GM23338 (cell line): Measurements from ENCODE around the gene TRPM1. TPM values are rescaled to one million over a fixed set of nuclear protein-coding genes. Genes with fewer than 3 reads are reported as not detected.

Source experiments
- ATAC-seq: fragments of 200-7000 bp; cut with Tn5 transposase; 3 replicates; pipeline ENCODE4 v1.9.1; 2020
- DNase-seq: peaks from one replicate; pipeline ENCODE4 v3.0.0-alpha.2; 2015; ENCODE audit warnings: low spot score
- H2AFZ ChIP-seq: fragments of 200-600 bp; sonication (generic); 2 replicates; pipeline ENCODE4 v1.8.0; 2016; ENCODE audit warnings: antibody characterized with exemption, mild to moderate bottlenecking, moderate library complexity
- H3F3A ChIP-seq: fragments of 200-600 bp; sonication (generic); replicated peaks from 2 replicates; pipeline ENCODE4 v1.8.0; 2017; ENCODE audit warnings: antibody characterized with exemption, mixed run types, low read depth
- H3K27ac ChIP-seq: fragments of 200-600 bp; sonication (generic); 2 replicates; pipeline ENCODE4 v1.6.1; 2016; ENCODE audit warnings: low read depth
- H3K27me3 ChIP-seq: fragments of 200-600 bp; sonication (generic); 2 replicates; pipeline ENCODE4 v1.8.0; 2016; ENCODE audit warnings: mild to moderate bottlenecking, mixed run types, moderate library complexity; ENCODE audit not compliant: insufficient read depth
- H3K36me3 ChIP-seq: fragments of 200-600 bp; sonication (generic); 2 replicates; pipeline ENCODE4 v1.8.0; 2016; ENCODE audit warnings: mild to moderate bottlenecking; ENCODE audit not compliant: insufficient read depth
- H3K4me1 ChIP-seq: fragments of 200-600 bp; sonication (generic); 2 replicates; pipeline ENCODE4 v1.8.0; 2016; ENCODE audit warnings: mild to moderate bottlenecking, moderate library complexity; ENCODE audit not compliant: insufficient read depth
- H3K4me2 ChIP-seq: fragments of 200-600 bp; sonication (generic); 2 replicates; pipeline ENCODE4 v1.7.1; 2017; ENCODE audit warnings: mixed run types
- H3K4me3 ChIP-seq: fragments of 200-600 bp; sonication (generic); 2 replicates; pipeline ENCODE4 v1.6.1; 2016; ENCODE audit warnings: mixed run types
- H3K79me2 ChIP-seq: fragments of 200-600 bp; sonication (generic); replicated peaks from 2 replicates; pipeline ENCODE4 v1.8.0; 2017; ENCODE audit warnings: mild to moderate bottlenecking; ENCODE audit not compliant: insufficient read depth
- H3K9me2 ChIP-seq: fragments of 200-600 bp; sonication (generic); 2 replicates; pipeline ENCODE4 v1.8.0; 2017; ENCODE audit not compliant: insufficient read depth
- H4K20me1 ChIP-seq: fragments of 200-600 bp; sonication (generic); replicated peaks from 2 replicates; pipeline ENCODE4 v1.8.0; 2017; ENCODE audit warnings: mild to moderate bottlenecking; ENCODE audit not compliant: insufficient read depth
- H3K27ac Mint-ChIP-seq: 2 replicates; pipeline ENCODE4 v1.8.0; 2020; ENCODE audit warnings: inconsistent platforms, mild to moderate bottlenecking, moderate library complexity, mixed read lengths
- H3K27me3 Mint-ChIP-seq: 3 replicates; pipeline ENCODE4 v1.8.0; 2022; ENCODE audit warnings: low read depth, mild to moderate bottlenecking, moderate library complexity, mixed read lengths, inconsistent platforms; ENCODE audit not compliant: insufficient read depth, poor library complexity
- H3K36me3 Mint-ChIP-seq: 3 replicates; pipeline ENCODE4 v1.8.0; 2021; ENCODE audit warnings: low read depth, mild to moderate bottlenecking, inconsistent platforms, moderate library complexity, mixed read lengths
- H3K4me1 Mint-ChIP-seq: 3 replicates; pipeline ENCODE4 v1.8.0; 2020; ENCODE audit warnings: mild to moderate bottlenecking, inconsistent platforms, mixed read lengths
- H3K4me3 Mint-ChIP-seq: 3 replicates; pipeline ENCODE4 v1.8.0; 2021; ENCODE audit warnings: moderate library complexity, mild to moderate bottlenecking, inconsistent platforms, mixed read lengths
- H3K9me3 Mint-ChIP-seq: 3 replicates; pipeline ENCODE4 v1.8.0; 2020; ENCODE audit warnings: moderate library complexity, mild to moderate bottlenecking, inconsistent platforms, mixed read lengths
- CREB1 ChIP-seq: fragments of 250-450 bp; sonication (Bioruptor Pico); IDR thresholded peaks from 2 replicates; pipeline ENCODE4 v1.5.0; 2020; ENCODE audit warnings: low read depth, mild to moderate bottlenecking, moderate library complexity
- CTCF ChIP-seq, 2 experiments: fragments of 200-600 bp in 1 of 2; sonication (generic) in 1 of 2; conservative IDR thresholded peaks; 2 replicates each; pipeline versions ENCODE4 v1.5.1 to v1.6.1; 2016 to 2017; ENCODE audit warnings: antibody characterized with exemption in 2 of 2, low read depth in 2 of 2, mild to moderate bottlenecking in 2 of 2, moderate library complexity in 1 of 2
- ETS1 ChIP-seq: IDR thresholded peaks from 2 replicates; pipeline ENCODE4 v1.6.1; 2016; ENCODE audit warnings: antibody characterized with exemption
- JUNB ChIP-seq: IDR thresholded peaks from one replicate; pipeline ENCODE4 v1.6.1; 2016; ENCODE audit warnings: antibody characterized with exemption; ENCODE audit not compliant: unreplicated experiment
- NANOG ChIP-seq: IDR thresholded peaks from 2 replicates; pipeline ENCODE4 v1.6.1; 2016; ENCODE audit warnings: antibody characterized with exemption, borderline replicate concordance
- STAT1 ChIP-seq: IDR thresholded peaks from one replicate; pipeline ENCODE4 v1.6.1; 2016; ENCODE audit warnings: antibody characterized with exemption; ENCODE audit not compliant: unreplicated experiment
- ZNF462 ChIP-seq: fragments of 250-450 bp; sonication (Bioruptor Pico); IDR thresholded peaks from 2 replicates; pipeline ENCODE4 v1.5.0; 2020; ENCODE audit warnings: mild to moderate bottlenecking, moderate library complexity
- polyA plus RNA-seq: library from polyadenylated mRNA; unstranded; fragments of >200 nt; fragmentation: Nextera tagmentation; extraction: Ambion mirVana; gene quantifications from 2 replicates; pipeline ENCODE4 v1.2.1, GENCODE V29; 2016
- total RNA-seq: library from RNA; depleted of rRNA; stranded (reverse); fragments of >200 nt; shearing (Covaris generic); gene quantifications from 2 replicates; pipeline ENCODE4 v1.2.3, GENCODE V29; 2014

TRPM1 gene
- total and polyA plus RNA-seq, 2 experiments from 2014 or later, result 0.19 TPM; not detected in 1

GRCh38 chr15:31102039-31102321 is 455 bp upstream of the TRPM1 start (continued):
- no peak for TF ChIP-seq ZNF462
- TF ChIP-seq NANOG, result no peak
- TF ChIP-seq STAT1, result no peak

GRCh38 chr15:31100738-31101137 is 787 bp downstream of the TRPM1 start:
- peaks cover 8% of the 10 kb centered on the region for H3K27me3 Mint-ChIP-seq
- Histone ChIP-seq H3F3A (no peaks in the 10 kb centered on the region), H3K79me2 (no peaks in the 10 kb centered on the region), H3K9me2 (no peaks in the 10 kb centered on the region), H4K20me1 (no peaks in the 10 kb centered on the region), H3K27me3 (no peaks in the 10 kb centered on the region), H2AFZ (no peak overlapping the region), H3K4me2 (no peak overlapping the region), H3K4me1 (peaks cover 19% of the 10 kb centered on the region), H3K4me3 (no peak overlapping the region), H3K27ac (no peak overlapping the region), H3K36me3 (no peaks in the 10 kb centered on the region)
- no peak for ATAC-seq
- H3K27ac Mint-ChIP-seq, result no peak overlapping the region
- DNase-seq, result no peak
- no peaks in the 10 kb centered on the region for H3K9me3 Mint-ChIP-seq
- no peaks in the 10 kb centered on the region for H3K36me3 Mint-ChIP-seq
- H3K4me3 Mint-ChIP-seq, result no peak overlapping the region
- peaks cover 20% of the 10 kb centered on the region for H3K4me1 Mint-ChIP-seq
- TF ChIP-seq JUNB, result no peak
- TF ChIP-seq ZNF462, result no peak
- no peak for TF ChIP-seq CTCF (conservative IDR thresholded peaks at IDR 0.05; ENCODE audit: low read depth in 2 of 2)
- no peak for TF ChIP-seq CREB1 (CRISPR knock-in tag)
- TF ChIP-seq NANOG, result no peak
- TF ChIP-seq ETS1, result no peak
